Gastrocnemius medialis (tissue), 4 donors: ENCODE data around the gene TTLL5. TPM values are rescaled to one million over a fixed set of nuclear protein-coding genes. Genes with fewer than 3 reads are reported as not detected.

Experiments used
- ATAC-seq, 2 donors: fragments of 150-250 bp; one replicate each; pipeline ENCODE4 v1.9.1; 2016
- DNase-seq, 2 donors: peaks; one replicate each; pipeline ENCODE4 v3.0.0-alpha.2; 2019
- H3K27ac ChIP-seq, 4 donors: fragments of 200-600 bp; sonication (generic); 1 replicate in 1 of 4; 2 replicates in 3 of 4; pipeline ENCODE4 v1.5.1; 2016 to 2018; ENCODE audit warnings: mild to moderate bottlenecking in 2 of 4, moderate library complexity in 1 of 4
- H3K27me3 ChIP-seq, 3 donors: fragments of 200-600 bp; sonication (generic) in 2 of 3; 1 replicate in 1 of 3; 2 replicates in 2 of 3; pipeline versions ENCODE4 v1.5.1 to v1.6.0; 2016 to 2019; ENCODE audit warnings: mild to moderate bottlenecking in 1 of 3, moderate library complexity in 1 of 3
- H3K36me3 ChIP-seq, 2 donors: fragments of 200-600 bp; sonication (generic) in 1 of 2; one replicate each; pipeline ENCODE4 v1.5.1; 2017 to 2018
- H3K4me1 ChIP-seq, 2 donors: fragments of 200-600 bp; sonication (generic) in 1 of 2; one replicate each; pipeline ENCODE4 v1.5.1; 2016 to 2017; ENCODE audit warnings: mild to moderate bottlenecking in 2 of 2
- H3K4me3 ChIP-seq, 4 donors: fragments of 200-600 bp; sonication (generic) in 3 of 4; 1 replicate in 1 of 4; 2 replicates in 3 of 4; pipeline ENCODE4 v1.5.1; 2016 to 2019; ENCODE audit warnings: mild to moderate bottlenecking in 2 of 4
- H3K9me3 ChIP-seq, 3 donors: fragments of 200-600 bp; sonication (generic) in 2 of 3; 1 replicate in 1 of 3; 2 replicates in 2 of 3; pipeline ENCODE4 v1.5.1; 2016 to 2019
- POLR2A ChIP-seq, 2 donors: fragments of 450-650 bp; IDR thresholded peaks; one replicate each; pipeline ENCODE4 v1.6.1; 2017; ENCODE audit warnings: antibody characterized with exemption in 2 of 2, mild to moderate bottlenecking in 2 of 2, moderate library complexity in 2 of 2
- in situ Hi-C, 4 donors: fragments of 200-750 bp; cut with MboI; loops; one replicate each; pipeline versions ENCODE4 v1.15.0 to v1.8.0; 2017; ENCODE audit warnings: low sequenced_read_pairs in 4 of 4
- intact Hi-C: fragments of 100-400 bp; cut with DNase I; formaldehyde crosslinking; loops from one replicate; pipeline ENCODE4 v1.15.1; 2023; ENCODE audit warnings: low total_unique reads
- total RNA-seq, 4 donors: library from RNA; depleted of rRNA; stranded (reverse); fragments of >200 nt; gene quantifications; one replicate each; pipeline versions ENCODE4 v1.1.0 to v1.2.3, GENCODE V29; 2016
- TF ChIP-seq, protein P1 (sequence below), 5 experiments: fragments of 450-650 bp in 3 of 5; fragments of 200-600 bp in 2 of 5; sonication (generic) in 2 of 5; IDR thresholded peaks in 4 of 5; conservative IDR thresholded peaks in 1 of 5; 1 replicate in 4 of 5; 2 replicates in 1 of 5; pipeline ENCODE4 v1.5.1; 2016 to 2019; ENCODE audit warnings: antibody characterized with exemption in 5 of 5, mild to moderate bottlenecking in 3 of 5, moderate library complexity in 3 of 5

TTLL5 gene
- total RNA-seq, 4 donors from 2014 or later, result 9.1 to 36.0 (median 16.4) TPM

DNA sequence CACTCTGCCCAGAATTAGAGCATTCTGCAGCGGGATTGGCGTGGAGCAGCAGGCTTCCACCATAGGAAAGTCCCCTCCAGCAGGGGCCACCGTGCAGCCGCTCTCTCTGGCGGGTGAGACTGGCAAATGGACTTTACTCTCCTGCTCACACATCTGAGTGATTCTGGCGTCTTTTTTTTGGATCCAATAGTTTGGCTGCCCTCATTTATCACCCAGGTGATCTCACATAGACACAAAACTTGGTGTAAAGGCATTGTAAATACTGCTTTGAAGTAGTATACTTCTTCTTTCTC lies 190.5 kb downstream of the TTLL5 start:
- no peak for ATAC-seq
- H3K9me3 ChIP-seq, result no peaks in the 10 kb centered on the region
- no peaks in the 10 kb centered on the region for H3K27me3 ChIP-seq

DNA sequence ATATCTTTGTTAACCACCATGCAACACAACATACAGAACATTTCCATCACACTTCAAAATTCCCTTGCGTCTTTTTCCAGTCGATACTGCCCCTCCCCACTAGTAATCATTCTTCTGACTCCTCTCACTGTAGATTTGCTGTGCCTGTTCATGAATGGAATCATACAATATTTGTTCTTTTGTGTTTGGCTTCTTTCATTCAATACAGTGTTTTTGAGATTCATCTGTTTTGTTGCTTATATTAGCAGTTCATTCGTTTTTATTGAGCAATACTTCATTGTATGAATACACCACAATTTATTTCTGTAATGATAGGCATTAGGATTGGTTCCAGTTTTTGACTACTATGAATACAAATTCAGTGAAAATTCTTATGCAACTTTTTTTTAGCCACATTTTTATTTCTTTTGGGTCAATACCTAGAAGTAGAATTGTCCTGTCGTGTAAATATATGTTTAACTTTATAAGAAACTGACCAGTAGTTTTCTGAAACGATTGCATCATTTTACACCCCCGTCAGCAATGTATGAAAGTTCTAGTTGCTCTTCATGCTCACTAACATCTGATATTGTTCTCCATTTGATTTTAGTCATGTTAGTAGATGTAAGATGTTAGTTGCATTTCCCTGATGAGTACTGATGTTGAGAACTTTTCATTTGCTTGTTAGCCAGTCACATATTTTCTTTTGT lies 193.2 kb downstream of the TTLL5 start:
- no peaks in the 10 kb centered on the region for H3K36me3 ChIP-seq
- ATAC-seq (no peak), DNase-seq (no peak)
- no peak overlapping the region for H3K4me3 ChIP-seq
- no peak overlapping the region for H3K27ac ChIP-seq
- intact Hi-C loops (no loop called here), in situ Hi-C loops (no loop called here)
- H3K27me3 ChIP-seq, result no peaks in the 10 kb centered on the region
- no peaks in the 10 kb centered on the region for H3K9me3 ChIP-seq
- TF ChIP-seq POLR2A (IDR thresholded peaks at IDR 0.05), result no peak
- TF ChIP-seq, protein P1, sequence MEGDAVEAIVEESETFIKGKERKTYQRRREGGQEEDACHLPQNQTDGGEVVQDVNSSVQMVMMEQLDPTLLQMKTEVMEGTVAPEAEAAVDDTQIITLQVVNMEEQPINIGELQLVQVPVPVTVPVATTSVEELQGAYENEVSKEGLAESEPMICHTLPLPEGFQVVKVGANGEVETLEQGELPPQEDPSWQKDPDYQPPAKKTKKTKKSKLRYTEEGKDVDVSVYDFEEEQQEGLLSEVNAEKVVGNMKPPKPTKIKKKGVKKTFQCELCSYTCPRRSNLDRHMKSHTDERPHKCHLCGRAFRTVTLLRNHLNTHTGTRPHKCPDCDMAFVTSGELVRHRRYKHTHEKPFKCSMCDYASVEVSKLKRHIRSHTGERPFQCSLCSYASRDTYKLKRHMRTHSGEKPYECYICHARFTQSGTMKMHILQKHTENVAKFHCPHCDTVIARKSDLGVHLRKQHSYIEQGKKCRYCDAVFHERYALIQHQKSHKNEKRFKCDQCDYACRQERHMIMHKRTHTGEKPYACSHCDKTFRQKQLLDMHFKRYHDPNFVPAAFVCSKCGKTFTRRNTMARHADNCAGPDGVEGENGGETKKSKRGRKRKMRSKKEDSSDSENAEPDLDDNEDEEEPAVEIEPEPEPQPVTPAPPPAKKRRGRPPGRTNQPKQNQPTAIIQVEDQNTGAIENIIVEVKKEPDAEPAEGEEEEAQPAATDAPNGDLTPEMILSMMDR (IDR thresholded peaks at IDR 0.05 in 4 of 5, conservative IDR thresholded peaks at IDR 0.05 in 1 of 5), result no peak
- H3K4me1 ChIP-seq, result no peaks in the 10 kb centered on the region

More for the DNA sequence above, 190.5 kb downstream of the TTLL5 start:
- in situ Hi-C loops, result no loop called here
- H3K36me3 ChIP-seq, result no peaks in the 10 kb centered on the region
- H3K27ac ChIP-seq, result no peak overlapping the region
- H3K4me3 ChIP-seq, result no peak overlapping the region
- H3K4me1 ChIP-seq, result no peaks in the 10 kb centered on the region
- intact Hi-C loops, result no loop called here
- TF ChIP-seq, protein P1 (IDR thresholded peaks at IDR 0.05 in 4 of 5, conservative IDR thresholded peaks at IDR 0.05 in 1 of 5), result no peak
- TF ChIP-seq POLR2A (IDR thresholded peaks at IDR 0.05), result no peak
- no peak for DNase-seq

DNA sequence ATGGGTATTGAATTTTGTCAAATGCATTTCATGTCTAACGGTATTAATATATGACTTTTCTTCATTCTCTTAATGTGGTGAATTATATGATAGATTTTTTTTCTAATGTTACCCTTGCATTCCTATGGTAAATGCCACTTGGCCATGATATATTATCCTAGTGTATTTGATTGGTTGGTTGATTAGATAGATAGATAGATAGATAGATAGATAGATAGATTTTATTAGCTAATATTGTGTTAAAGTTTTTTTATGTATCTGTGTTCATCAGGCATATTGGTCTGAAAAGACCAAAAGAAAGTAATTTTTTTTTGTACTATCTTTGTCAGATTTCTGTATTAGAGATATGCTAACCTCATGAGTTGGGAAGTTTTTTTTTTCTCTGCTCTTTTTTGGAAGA lies 196.2 kb downstream of the TTLL5 start:
- no peaks in the 10 kb centered on the region for H3K9me3 ChIP-seq
- H3K4me1 ChIP-seq, result peaks cover 5 to 9% of the 10 kb centered on the region in 2 donors
- intact Hi-C loops, result no loop called here
- ATAC-seq (no peak), DNase-seq (no peak)
- no peak overlapping the region for H3K27ac ChIP-seq
- no peak for TF ChIP-seq POLR2A (IDR thresholded peaks at IDR 0.05)
- TF ChIP-seq, protein P1 (IDR thresholded peaks at IDR 0.05 in 4 of 5, conservative IDR thresholded peaks at IDR 0.05 in 1 of 5), result no peak
- in situ Hi-C loops, result no loop called here
- no peak overlapping the region for H3K4me3 ChIP-seq
- no peaks in the 10 kb centered on the region for H3K27me3 ChIP-seq
- no peaks in the 10 kb centered on the region for H3K36me3 ChIP-seq

DNA sequence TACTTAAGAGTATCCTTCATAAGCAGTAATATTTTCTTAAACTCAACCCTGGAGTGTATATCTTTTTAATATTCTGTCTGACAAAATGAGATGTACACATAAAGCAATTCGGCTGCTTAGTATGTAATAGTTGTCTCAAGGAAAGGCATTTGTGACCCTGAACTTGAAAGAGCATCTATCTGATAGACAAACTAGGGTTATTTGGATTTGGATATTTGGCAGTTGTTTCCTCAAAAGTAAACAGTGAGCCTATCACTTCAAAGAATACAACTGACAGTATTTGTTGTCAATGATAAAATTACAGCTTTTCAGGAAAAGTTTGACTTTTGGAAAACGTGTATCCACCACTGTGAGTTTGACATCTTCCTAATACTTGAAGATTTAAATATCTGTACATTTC lies 197.3 kb downstream of the TTLL5 start:
- no peaks in the 10 kb centered on the region for H3K27me3 ChIP-seq
- no peak for ATAC-seq

More for the DNA sequence above, 197.3 kb downstream of the TTLL5 start:
- no peak overlapping the region for H3K4me3 ChIP-seq
- no peak for TF ChIP-seq POLR2A (IDR thresholded peaks at IDR 0.05)
- TF ChIP-seq, protein P1 (IDR thresholded peaks at IDR 0.05 in 4 of 5, conservative IDR thresholded peaks at IDR 0.05 in 1 of 5), result no peak
- in situ Hi-C loops (no loop called here), intact Hi-C loops (no loop called here)
- H3K36me3 ChIP-seq, result no peaks in the 10 kb centered on the region
- H3K4me1 ChIP-seq, result peaks cover 5 to 9% of the 10 kb centered on the region in 2 donors
- no peaks in the 10 kb centered on the region for H3K9me3 ChIP-seq
- DNase-seq, result no peak
- no peak overlapping the region for H3K27ac ChIP-seq
